HFF-Myc (cell line): Measurements from ENCODE around the gene TARDBP.

Source experiments
- DNase-seq: peaks from one replicate; pipeline ENCODE4 v3.0.0-alpha.2; 2011; ENCODE audit warnings: low read depth; ENCODE audit errors: extremely low read depth
- H3K4me3 ChIP-seq: replicated peaks from 2 replicates; pipeline ENCODE4 v1.5.1; 2011; ENCODE audit warnings: low read depth, mild to moderate bottlenecking, control low read depth, low read length
- CTCF ChIP-seq: IDR thresholded peaks from 2 replicates; pipeline ENCODE4 v1.5.1; 2012; ENCODE audit warnings: mild to moderate bottlenecking, low read depth, low read length, control low read depth; ENCODE audit errors: missing control alignments

TARDBP gene

GRCh38 chr1:10973552-10973951 is 38.9 kb upstream of the TARDBP start:
- H3K4me3 ChIP-seq: no peak overlapping the region
- no peak for DNase-seq
- no peak for TF ChIP-seq CTCF

GRCh38 chr1:10973956-10974881 is 38.2 kb upstream of the TARDBP start:
- no peak for DNase-seq
- no peak overlapping the region for H3K4me3 ChIP-seq
- TF ChIP-seq CTCF: no peak

- DNase-seq: peak; percentile 90
- no peak for TF ChIP-seq CTCF
- no peak overlapping the region for H3K4me3 ChIP-seq
Measured at GRCh38 chr1:10975567-10976326, 36.7 kb upstream of the TARDBP start.

GRCh38 chr1:10978719-10979118 is 33.7 kb upstream of the TARDBP start:
- TF ChIP-seq CTCF: no peak
- no peak for DNase-seq

GRCh38 chr1:10979483-10979920 is 33.0 kb upstream of the TARDBP start:
- H3K4me3 ChIP-seq: no peak overlapping the region
- no peak for TF ChIP-seq CTCF
- no peak for DNase-seq

More at GRCh38 chr1:10978719-10979118, 33.7 kb upstream of the TARDBP start:
- no peak overlapping the region for H3K4me3 ChIP-seq

- H3K4me3 ChIP-seq: no peak overlapping the region
- TF ChIP-seq CTCF: peak; percentile 47
- no peak for DNase-seq
Measured at GRCh38 chr1:10980094-10980577, 32.3 kb upstream of the TARDBP start.
